ENCODE results near the gene C1QTNF5.

The C1QTNF5 gene

DNA sequence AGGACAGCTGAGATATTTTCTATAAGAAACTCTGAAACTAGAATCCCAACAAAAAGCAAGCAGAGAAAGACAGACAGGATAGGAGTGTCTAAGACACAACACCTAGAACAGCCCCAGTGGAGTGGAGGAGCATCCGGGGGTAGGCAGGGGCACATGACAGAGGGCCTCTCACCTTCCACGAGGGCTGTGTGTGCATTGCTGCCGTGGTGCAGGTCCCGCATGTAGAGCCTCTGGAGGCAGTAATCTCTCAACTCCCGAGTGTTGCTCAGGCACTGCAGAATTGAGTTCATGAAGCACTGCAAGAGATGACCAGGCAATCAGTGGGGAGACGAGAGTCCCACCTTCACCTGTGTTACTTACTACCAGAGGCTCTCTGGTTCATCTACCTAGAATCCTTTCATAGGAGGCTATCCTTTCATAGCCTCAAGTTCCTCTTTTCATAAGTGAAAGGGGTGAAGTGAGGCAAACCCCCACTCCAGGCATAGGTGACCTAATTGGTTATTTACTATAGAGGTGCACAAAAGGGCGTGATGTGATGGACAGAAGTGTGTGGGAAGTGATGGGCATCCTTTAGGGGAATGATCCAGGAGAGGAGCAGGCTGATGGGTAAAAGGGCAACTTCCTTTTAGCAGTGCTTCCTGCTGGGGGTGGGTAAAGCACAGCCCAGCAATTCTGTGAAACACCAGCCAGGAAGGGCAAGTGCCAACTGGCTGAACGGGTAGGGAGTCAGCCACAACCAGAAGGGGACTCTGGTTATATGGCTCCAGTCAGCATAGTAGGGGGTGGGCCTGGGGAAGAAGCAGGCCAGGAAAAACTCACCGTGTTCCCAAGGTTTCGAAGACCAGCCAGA is 18.9 kb upstream of the C1QTNF5 start:
- no peak for DNase-seq (ENCODE audit: low read depth)

DNA sequence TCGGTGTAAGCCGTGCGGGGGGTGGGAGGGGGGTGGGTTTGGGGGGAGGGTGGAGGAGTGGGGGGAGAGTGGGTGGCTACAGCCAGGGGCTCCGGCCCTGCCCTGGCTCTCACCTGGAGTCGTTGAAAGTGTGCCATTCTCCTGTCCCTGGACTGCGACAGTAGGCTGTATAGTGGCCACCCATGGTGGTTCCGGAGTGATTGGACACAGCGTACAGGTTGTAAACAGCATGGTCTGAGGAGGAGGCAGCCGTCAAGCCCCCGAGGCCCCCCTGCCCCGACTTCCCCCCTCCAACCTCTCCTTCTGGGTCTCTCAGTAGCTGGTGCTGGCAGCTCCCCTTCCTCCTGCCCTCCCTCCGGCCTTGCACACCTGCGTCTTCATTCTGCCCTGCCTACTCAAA is 16.4 kb upstream of the C1QTNF5 start:
- DNase-seq (ENCODE audit: low read depth), result no peak

DNA sequence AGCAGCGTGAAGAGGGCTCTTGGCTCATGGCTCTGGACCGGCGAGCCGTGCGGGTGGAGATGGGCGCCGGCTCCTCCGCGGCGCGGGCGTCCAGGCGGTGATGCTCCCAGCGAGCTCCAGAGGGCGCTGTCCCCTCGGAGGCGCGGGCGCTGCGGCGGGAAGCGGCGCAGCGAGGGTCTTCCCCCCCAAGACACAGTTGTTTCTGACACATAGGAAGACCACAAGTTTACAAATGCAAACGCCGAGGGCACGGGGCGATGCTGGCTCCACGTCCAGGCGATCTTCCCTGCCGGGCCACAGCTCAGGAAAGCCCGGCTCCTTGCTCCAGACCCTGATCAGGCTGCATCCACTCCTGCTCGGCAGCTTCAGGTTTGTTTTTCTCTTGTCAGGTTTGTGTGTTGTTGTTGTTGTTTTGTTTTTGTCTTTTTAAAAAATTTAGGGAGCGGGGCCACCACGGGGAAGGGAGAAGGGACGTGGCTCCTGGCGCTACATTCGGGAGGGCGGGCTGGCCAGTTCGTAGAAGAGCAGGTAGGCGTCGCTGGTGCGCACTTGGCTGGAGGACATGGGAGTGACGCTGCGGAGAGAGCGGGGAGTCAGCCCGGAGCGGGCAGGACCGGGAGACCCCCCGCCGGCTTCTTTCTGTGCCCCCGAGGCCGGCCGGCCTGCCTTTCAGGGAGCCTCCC is 15.8 kb upstream of the C1QTNF5 start:
- no peak for DNase-seq (ENCODE audit: low read depth)

DNA sequence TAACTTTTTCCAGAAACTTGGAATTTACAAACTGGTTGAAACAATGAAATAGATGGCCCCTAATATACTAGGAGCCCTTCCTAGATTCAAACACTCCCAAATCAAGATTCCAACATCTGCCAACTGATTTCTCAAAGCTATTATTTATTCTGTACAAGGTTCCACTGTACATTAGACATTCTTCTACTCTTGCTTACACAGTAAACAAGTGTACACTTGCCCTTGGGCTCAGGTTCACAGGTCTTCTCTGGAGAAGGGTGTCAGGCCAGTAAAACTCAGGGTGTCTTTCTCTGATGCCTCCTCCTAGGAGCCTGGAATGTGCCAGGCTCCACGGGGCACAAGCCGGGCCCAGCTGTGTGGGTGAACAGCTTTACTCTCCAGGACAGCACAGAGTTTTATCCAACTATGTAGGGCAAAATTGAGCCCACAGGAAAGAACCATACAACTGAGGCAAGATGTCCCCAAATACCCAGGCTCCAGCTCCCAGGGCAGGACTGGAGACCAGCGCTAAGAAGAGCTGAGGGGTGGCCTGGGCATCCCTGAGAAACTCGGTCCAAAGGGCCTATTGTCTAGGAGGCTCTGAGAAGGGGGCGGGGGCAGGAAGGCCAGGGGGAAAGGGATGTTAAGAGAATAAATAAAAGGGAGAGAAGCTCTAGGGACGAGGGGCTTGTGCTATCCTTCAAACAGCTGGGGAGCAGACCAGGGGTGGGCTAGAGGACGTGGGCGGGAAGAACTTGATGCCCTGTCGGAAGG is 14.6 kb upstream of the C1QTNF5 start:
- no peak for DNase-seq (ENCODE audit: low read depth)

DNA sequence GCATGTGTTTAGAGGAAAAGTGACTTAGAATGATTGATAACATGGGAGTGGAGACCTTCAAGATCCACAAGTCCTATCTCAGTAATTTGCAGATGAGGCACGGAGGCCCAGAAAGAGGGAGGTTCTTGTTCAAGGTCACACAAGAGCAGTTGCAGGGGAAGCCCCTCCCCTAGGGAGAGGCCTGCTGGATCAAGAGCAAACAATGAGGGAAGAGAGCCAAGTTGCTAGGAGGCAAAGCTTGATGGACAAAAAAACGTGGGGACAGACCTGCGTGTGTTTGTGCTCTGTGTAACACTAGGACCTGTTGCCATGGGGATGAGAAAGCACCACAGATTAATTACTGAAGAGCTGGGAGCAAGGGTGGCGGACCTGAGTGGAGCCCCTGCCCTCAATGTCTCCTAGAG is 12.2 kb upstream of the C1QTNF5 start:
- DNase-seq (ENCODE audit: low read depth), result no peak

DNA sequence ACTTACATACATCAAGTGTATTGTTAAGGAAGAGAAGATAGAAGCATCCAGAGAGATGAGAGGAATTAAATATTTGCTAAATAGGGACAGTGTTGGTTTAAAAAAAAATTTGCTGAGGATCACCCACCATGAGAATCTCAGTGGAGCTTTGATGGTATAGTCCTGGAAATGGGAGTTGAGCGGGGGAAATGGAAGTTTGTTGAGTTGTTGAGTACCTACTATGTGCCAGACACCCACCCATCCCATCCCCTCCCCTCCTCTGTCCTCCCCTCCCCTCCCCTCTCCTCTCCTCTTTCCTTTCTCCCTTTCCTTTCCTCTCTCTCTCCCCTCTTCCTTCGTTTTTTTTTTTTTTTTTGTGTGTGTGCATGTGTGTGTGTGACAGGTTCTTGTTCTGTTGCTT is 10.5 kb upstream of the C1QTNF5 start:
- DNase-seq (ENCODE audit: low read depth), result no peak

DNA sequence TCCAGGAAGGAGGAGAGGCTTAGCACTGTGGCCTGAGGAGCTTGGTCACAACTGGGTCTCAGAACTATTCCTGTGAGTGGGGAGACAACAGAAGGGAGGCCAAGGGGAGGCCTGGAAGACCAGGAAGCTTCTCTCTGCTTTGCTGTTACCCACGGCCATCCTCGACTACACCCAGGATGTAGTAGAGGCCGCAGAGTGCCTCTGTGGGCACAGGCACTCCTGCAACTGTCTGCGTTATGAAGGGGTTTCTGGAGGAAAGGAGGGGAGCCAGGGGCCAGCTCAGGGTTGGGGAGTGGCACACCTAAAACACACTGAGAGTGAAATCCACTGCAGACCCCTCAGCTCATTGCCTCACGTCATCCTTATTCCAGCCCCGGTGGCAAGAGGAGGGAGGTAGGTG is 9.6 kb upstream of the C1QTNF5 start:
- DNase-seq (ENCODE audit: low read depth), result no peak

DNA sequence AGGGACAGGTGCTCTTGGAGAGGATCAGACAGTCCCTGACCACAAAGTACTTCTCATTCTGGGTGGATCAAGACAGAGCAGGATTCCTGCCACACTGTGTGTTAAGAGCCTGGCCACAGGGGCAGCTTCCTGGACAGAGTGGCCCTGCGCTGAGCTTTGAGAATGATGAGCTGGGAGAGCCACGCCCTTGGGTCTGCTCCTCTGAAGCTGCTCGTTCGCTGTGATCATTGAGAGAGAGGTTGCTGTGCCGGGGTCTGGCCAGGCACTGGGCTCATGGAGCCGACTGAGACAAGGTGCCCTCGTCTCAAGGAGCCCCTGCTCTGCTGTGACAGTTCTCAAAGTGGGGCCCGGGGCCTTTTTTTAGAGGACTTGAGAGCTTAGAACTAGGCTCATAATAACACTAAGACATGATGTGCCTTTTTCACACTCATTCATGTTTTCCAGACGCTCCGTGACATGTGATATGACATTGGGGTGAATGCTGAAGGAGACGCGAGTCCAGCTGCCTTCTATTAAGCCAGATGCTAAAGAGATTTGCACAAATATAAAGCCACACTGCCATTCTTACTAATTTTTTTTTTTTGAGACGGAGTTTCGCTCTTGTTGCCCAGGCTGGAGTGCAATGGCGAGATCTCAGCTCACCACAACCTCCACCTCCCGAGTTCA is 7.4 kb upstream of the C1QTNF5 start:
- no peak for DNase-seq (ENCODE audit: low read depth)

DNA sequence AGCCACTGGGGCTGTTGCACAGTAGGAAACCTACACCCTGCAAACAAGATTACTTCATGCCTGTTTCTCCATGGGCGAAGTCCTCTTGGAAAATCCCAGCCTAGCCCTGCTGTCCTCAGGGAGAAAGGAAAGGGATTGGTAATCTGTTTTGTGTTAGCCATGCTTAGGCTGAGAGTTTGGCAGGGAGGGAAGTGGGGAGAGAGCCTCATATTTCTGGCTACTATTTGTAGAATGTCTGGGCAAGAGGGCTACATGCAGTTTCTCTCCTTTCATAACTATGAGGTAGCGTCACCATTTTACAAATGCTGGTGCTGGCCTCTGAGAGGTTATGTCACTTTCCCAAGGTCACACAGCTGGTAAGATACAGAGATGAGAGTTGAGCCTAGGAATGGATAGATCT is 6.6 kb upstream of the C1QTNF5 start:
- DNase-seq (ENCODE audit: low read depth), result no peak

DNA sequence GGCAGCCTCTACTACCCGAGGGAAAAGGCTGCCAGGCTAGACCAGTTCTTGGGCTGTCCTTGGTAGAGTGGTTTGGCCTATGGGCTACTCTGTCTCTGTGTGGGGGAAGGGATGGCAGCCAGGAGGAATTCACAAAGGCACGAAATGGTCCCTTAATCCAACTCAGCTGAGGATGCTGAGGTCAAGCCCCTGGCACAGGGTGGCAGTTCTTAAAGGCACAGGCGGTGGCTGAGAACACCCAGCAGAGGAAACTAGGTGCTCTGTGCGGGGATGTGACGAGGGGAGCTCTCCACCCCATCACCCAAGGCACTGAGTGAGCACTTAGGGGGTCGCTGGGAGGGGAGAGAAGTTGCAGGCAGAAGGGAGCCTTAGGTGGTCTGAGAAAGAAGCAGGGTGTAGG is 5.9 kb upstream of the C1QTNF5 start, which contains the start of gene MFRP:
Gene MFRP, minus strand, starts transcription at position 101 of the 400 bp plus-strand sequence. CDS start 192 bp downstream, outside the sequence.
- no peak for DNase-seq (ENCODE audit: low read depth)

DNA sequence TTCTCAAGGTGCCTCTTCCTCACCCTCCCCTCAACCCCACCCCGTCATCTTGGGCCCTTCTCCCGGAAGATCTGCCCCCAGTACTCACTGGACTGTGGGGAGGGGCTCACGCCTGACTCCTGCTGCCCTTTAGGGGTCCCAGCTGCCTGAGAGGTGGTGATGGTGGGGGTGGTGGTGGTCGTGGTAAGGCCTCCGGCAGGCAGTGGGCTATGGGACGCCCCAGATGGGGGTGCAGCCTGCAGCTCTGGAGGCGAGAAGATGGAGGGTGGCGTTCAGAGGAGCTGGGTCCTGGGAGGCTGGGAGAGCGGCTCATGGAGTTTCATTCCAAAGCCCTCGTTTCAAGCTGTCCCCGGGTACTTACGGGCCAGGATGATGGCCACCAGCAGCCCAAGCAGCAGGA is 5.0 kb upstream of the C1QTNF5 start:
- DNase-seq (ENCODE audit: low read depth), result no peak

DNA sequence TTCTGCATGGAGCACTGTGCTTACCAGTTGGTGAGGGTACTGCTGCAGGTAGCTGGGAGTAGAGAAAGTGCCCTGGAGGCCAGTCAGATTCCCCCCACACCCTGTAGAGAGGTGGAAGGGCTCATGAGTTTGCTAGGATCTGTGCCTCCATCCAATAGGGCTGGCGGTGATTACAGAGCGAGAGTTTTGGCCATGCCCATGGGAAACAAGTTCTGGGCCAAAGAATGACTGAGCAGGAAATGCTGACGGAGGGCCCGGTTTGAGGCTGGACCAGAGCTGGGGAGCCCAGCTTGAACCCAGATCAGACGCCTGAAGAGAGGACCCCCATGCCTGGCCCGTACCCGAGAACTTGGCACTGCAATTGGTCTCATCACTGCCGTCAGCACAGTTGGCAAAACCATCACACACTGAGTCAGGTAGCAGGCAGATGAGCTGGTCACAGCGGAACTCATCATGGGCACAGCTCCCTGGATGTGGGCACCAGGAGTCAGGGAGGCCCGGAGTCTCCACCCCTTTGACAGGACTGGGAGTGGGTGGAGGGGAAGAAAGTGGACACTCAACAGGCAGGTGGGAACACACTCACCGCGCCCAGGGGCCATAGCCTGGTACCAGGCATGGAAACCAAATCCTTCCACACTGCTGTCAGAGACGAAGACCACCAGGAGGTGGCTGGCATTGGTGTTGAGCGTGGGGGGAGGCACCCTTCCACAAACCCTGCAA is 3.8 kb upstream of the C1QTNF5 start:
- no peak for DNase-seq (ENCODE audit: low read depth)

DNA sequence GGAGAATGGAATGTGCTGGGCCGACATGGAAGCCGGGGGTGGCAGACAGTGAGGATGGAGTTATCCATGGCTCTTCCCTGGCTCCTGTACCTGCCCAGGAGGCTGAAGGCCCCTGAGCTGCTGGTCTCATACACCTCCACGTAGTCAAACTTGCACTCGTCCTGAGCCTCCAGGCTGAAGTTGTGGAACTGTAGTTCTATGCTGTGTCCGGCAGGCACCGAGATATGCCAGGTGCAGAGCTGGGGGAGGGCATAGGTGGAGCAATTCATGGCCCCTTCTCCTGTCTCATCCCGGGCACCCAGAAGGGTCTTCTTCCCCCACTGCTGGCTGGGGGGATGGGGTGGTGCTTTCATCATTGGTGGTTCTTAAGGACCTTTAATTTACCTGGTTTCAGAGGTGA is 3.0 kb upstream of the C1QTNF5 start:
- no peak for DNase-seq (ENCODE audit: low read depth)

DNA sequence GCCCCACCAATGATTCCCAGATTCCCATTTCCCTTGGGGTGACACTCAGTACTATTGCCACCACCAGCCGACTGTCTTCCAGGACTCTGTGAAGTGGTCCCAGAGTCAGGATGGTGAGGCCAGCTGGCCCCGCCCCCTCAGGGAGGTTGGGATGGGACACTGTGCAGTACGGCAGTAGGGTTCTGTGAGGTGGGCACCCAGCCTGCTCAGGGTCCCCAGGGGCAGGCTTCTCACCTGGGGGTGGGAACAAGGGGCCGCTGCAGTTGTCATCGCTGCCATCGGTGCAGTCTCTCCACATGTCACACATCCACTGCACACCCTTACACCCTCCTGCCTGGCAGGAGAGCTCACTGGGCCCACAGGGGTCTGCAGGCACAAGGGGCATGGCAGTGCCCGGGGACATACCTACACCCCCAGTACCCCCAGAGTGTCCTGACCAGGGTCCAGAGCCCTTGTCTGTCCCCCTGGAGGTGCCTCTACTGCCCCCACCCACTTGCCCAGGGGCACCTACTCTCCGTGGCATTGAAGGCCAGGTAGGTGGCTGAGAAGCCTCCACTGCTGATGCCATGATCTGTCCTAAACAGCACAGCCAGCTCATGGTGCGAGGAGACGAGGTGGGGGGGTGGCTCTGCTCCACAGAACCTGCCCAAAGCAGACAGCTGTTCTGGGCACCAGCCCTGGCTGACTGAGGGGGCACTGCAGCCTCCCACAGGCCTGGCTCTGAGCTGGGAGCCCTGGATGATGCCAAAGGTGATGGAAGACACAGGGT is 1.9 kb upstream of the C1QTNF5 start:
- DNase-seq (ENCODE audit: low read depth), result no peak

DNA sequence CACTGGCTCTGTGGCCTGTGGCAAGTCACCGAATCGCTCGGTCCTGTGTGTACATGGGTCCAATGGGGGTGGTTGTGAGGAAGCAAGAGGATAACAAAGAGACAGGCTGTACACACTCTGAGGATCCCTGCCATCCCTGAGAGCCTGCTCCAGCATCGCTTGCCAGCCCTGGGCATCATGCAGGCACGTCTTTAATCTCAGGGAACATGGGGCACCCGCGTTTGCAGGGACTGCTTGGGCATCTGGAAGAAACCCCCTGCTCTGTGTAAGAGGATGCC is 1.3 kb upstream of the C1QTNF5 start:
- DNase-seq (ENCODE audit: low read depth), result no peak

DNA sequence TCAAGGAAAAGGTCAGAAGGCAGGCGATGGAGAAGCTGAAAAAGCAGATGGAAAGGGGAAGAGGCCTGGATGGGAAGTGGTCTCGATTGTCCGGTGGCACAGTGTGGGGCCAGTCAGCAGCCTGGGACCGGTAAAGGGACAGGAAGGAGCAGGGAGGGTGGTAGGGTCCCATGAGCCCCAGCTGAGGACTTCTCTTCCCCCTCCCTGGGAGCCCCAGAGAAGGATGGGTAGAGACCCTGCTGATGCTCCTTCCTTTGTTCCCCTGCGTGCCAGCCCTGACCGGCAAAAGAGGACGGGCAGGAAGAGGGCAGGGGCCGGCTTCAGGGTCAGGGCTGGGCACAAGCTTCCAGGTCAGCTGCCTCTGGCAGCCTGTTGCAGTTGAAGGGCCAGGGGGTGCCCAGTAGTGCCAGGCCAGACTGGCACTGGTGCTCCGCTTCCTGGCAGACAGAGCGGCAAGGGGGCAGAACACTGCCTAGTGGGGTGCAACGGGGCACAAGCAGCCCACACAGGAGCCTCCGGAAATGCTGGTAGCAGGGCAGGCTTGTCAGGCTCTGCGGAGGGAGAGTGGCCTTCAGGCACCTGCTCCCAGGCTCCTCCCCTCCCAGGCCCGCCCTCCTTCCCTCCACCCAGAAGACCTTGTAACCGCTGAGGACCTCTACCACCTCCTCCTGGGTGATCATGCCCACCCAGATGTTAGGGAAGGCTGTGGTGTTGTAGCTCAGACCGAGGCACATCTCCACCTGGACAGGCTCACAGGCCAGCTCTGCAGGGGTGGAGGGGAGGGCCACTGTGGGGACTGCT is 739 bp upstream of the C1QTNF5 start:
- DNase-seq (ENCODE audit: low read depth), result no peak

DNA sequence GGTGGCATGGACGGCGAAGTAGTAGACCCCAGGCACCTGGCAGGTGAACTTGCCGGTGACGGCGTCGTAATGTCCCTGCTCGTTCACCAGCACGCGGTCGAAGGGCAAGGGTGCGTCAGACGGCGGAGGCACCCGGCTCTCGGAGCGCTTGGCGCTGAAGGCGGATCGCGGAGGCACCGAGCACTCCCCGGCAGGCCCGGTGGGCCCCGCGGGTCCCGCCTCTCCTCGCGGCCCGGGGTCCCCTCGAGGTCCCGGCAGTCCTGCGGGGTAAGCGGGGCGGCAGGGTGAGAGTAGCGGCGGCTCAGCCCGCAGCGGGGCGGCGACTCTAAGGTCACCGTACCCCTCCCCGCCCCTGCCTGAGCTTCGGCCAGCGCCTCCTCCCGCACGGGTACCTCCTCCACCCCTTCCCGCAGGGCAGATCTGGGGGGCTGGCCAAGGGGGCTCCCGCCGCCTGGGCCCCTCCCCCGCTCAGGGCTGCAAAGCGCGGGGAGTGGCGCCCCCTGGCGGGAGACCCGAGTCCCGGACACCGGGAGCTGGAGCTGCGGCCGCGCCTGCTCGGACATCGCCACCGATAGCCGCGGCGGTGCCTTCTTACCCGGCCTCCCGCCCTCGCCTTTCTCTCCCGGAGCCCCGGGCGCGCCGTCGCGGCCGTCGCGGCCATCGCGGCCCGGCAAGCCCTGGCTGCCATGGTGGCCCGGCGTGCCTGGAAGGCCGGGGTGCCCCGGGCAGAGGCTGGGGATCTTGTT is 921 bp downstream of the C1QTNF5 start:
- no peak for DNase-seq (ENCODE audit: low read depth)

DNA sequence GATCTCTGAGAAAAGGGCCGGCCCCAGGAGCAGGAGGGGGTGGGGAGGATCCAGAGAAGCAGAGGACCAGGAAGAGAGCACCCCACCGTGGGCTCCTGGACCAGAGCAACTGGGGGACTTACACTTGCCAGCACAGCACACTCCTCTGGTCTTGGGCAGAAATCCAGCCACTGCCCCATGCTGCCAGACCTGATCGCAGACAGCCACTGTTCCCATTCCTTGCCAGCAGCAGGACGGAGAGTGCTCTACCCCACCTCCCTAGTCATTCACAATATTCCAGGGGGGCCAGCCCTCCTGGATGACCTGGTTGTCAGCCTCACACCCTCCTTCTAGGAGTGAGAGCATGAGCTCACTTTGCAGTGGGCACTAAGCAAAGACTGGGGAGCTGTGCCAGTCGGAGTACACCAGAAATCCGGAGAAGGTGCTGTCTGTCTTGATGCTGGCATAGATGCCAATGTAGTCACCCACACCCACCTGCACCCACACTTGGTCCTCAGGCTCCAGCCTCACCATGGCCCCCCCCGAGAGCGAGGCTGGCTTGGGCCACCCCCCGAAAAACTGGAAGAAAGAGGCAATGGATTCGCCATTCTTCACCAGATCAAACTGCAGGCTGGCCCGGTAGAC is 1.6 kb downstream of the C1QTNF5 start:
- no peak for DNase-seq (ENCODE audit: low read depth)

DNA sequence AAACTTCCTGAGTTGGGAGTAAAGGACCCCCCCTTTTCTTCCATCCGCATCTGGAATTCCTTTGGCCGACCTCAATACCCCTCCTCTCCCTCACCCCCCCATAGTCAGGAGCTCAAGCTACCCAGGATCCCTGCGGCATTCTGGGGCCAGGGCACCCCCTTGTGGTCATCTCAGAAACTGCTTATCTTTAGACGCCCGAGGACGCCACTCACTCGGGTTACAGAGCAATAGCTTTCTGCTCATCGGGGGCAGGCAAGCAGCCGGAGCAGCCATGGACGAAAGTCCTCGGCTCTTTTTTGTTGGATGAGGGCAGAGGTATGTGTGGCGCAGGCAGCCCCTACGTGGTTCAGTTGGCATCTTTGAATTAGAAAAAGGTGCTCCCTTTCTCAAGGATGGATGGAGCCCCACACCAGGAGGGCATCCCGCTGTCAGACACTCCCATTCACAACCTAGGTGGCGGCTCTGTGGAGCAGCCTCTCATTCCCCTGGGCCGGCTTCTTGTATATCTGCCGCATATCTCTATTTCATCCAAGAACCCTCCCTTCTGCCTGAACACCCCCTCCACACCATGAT is 2.3 kb downstream of the C1QTNF5 start:
- peak; percentile 41 for DNase-seq (ENCODE audit: low read depth)

Data from HS-5 (cell line).